Measurements from ENCODE around the gene ALDH1L1.

GRCh38 chr3:126166009-126166408 is 14.4 kb downstream of the ALDH1L1 start:
- no peak for TF ChIP-seq ARNT (IDR thresholded peaks at IDR 0.05)
- no peak for TF ChIP-seq FOXM1 (IDR thresholded peaks at IDR 0.05; ENCODE audit: borderline replicate concordance)
- no peak for TF ChIP-seq BHLHE40 (IDR thresholded peaks at IDR 0.05; ENCODE audit: borderline replicate concordance)
- TF ChIP-seq NFRKB (IDR thresholded peaks at IDR 0.05) = no peak
- no peak for TF ChIP-seq ELF4 (IDR thresholded peaks at IDR 0.05)
- TF ChIP-seq SUZ12 (IDR thresholded peaks at IDR 0.05) = no peak
- TF ChIP-seq SP1 (IDR thresholded peaks at IDR 0.05) = no peak
- no peak for TF ChIP-seq HDGF (IDR thresholded peaks at IDR 0.05; ENCODE audit: borderline replicate concordance)
- TF ChIP-seq ZNF384 (IDR thresholded peaks at IDR 0.05) = no peak
- TF ChIP-seq PKNOX1 (IDR thresholded peaks at IDR 0.05) = no peak
- TF ChIP-seq FOXA1 (IDR thresholded peaks at IDR 0.05) = no peak
- no peak for TF ChIP-seq CTBP1 (IDR thresholded peaks at IDR 0.05; ENCODE audit: borderline replicate concordance)

Data from HEK293T (cell line).